SK-N-MC (cell line): ENCODE data around the gene CDK6.

ENCODE experiments used
- EZH2 ChIP-seq: fragments of 200-600 bp; sonication (generic); IDR thresholded peaks from one replicate; pipeline ENCODE4 v1.6.1; 2017; ENCODE audit warnings: antibody characterized with exemption
- FOXP2 ChIP-seq: optimal IDR thresholded peaks from 2 replicates; pipeline ENCODE3; 2011; ENCODE audit warnings: mild to moderate bottlenecking, moderate library complexity; ENCODE audit not compliant: insufficient read depth; ENCODE audit errors: extremely low read length, control extremely low read depth
- POLR2AphosphoS5 ChIP-seq: IDR thresholded peaks from 2 replicates; pipeline ENCODE4 v1.6.1; 2012; ENCODE audit warnings: mild to moderate bottlenecking, low read depth, low read length, borderline replicate concordance

DNA sequence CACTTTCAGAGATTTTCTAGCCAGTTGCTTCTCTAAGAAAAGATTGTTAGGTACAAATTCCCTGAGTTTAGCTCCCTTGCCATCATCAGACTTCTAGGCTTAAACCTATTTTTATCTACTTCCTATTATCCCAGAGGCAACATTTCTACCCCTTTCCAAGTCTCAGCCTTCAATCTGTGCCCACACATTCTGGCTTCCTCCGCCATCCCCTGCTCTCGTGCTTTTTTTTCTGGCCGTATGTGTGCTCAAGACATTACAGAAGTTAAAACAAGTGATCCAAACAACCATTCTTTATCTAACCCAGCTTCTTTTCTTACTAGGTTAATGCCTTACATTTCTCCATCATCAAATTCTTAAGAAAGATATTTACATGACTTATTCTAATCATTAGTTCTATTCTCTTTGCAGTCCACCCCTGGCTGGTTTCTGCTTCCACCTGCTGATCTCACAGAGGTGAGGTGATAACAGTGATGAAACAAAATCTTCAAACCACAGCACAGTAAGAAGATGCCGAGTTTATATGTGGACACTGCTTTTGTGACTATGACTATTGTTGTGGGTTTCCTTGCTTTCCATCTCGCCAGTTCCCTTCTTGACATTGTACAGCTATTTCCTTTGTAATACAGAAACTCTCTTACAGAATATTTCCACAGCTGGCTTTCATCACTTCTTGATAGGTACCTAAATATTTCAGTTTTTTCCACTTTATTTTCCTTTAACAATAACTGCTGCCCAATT, 18.3 kb upstream of the CDK6 start:
- TF ChIP-seq EZH2 (no peak), POLR2AphosphoS5 (no peak), FOXP2 (no peak)
